H1 (cell line): ENCODE measurements around the gene RBM17. TPM values are rescaled to one million over a fixed set of nuclear protein-coding genes. Genes with fewer than 3 reads are reported as not detected.

ENCODE experiments used
- CTCF ChIA-PET: fragments of 300-600 bp; sonication (Branson Sonifier 250); formaldehyde crosslinking; loops from one replicate; lab custom pipeline; 2021; ENCODE audit not compliant: partially characterized antibody; lab: Charles Lee
- POLR2A ChIA-PET: fragments of 300-600 bp; sonication (Branson Sonifier 250); formaldehyde crosslinking; loops from one replicate; lab custom pipeline; 2021; ENCODE audit warnings: inconsistent platforms; ENCODE audit not compliant: partially characterized antibody; lab: Charles Lee
- DNase-seq, 2 experiments: peaks; one replicate each; pipeline versions ENCODE4 v3.0.0 to v3.0.0-alpha.2; 2010 to 2022; ENCODE audit warnings: low spot score in 2 of 2, low read depth in 1 of 2, mixed read lengths in 1 of 2
- FAIRE-seq: peaks from 2 replicates; lab custom pipeline; 2011; peaks lifted over from hg19 to GRCh38; lab: Jason Lieb, UNC
- H2AFZ ChIP-seq: 2 replicates; pipeline ENCODE4 v1.8.1; 2012; ENCODE audit warnings: low read length, inconsistent platforms
- H2AK5ac ChIP-seq: 2 replicates; pipeline ENCODE4 v1.6.1; 2013; ENCODE audit warnings: low read depth, low read length
- H2BK120ac ChIP-seq: replicated peaks from 2 replicates; pipeline ENCODE3; 2013; ENCODE audit warnings: low read depth, low read length, inconsistent platforms
- H2BK12ac ChIP-seq: 2 replicates; pipeline ENCODE4 v1.6.1; 2013; ENCODE audit warnings: low read depth, low read length
- H2BK15ac ChIP-seq: 2 replicates; pipeline ENCODE4 v1.6.1; 2013; ENCODE audit warnings: low read length
- H2BK20ac ChIP-seq: 2 replicates; pipeline ENCODE4 v1.6.1; 2013; ENCODE audit warnings: low read length
- H2BK5ac ChIP-seq: 2 replicates; pipeline ENCODE4 v1.6.1; 2013; ENCODE audit warnings: low read depth, low read length
- H3K14ac ChIP-seq: 2 replicates; pipeline ENCODE4 v1.6.1; 2013; ENCODE audit warnings: inconsistent platforms; ENCODE audit not compliant: insufficient read length
- H3K18ac ChIP-seq: 2 replicates; pipeline ENCODE4 v1.6.1; 2013; ENCODE audit warnings: low read length; ENCODE audit errors: extremely low read depth
- H3K23ac ChIP-seq: 2 replicates; pipeline ENCODE4 v1.6.1; 2013; ENCODE audit warnings: inconsistent platforms; ENCODE audit not compliant: insufficient read length
- H3K23me2 ChIP-seq: 2 replicates; pipeline ENCODE4 v1.6.1; 2013; ENCODE audit warnings: low read depth, low read length
- H3K27ac ChIP-seq: 2 replicates; pipeline ENCODE4 v1.6.1; 2011; ENCODE audit warnings: low read depth, low read length, inconsistent platforms
- H3K27me3 ChIP-seq, 4 experiments: replicated peaks in 1 of 4; 1 replicate in 1 of 4; 2 replicates in 3 of 4; pipeline versions ENCODE4 v1.6.1 to v1.8.1; 2011 to 2013; ENCODE audit warnings: low read length in 3 of 4, mild to moderate bottlenecking in 3 of 4, inconsistent platforms in 2 of 4, mixed read lengths in 2 of 4, moderate library complexity in 1 of 4; ENCODE audit not compliant: control insufficient read depth in 3 of 4, insufficient read depth in 3 of 4; ENCODE audit errors: extremely low read depth in 1 of 4
- H3K36me3 ChIP-seq, 4 experiments: 2 replicates each; pipeline versions ENCODE4 v1.6.1 to v1.8.1; 2011 to 2013; ENCODE audit warnings: mild to moderate bottlenecking in 4 of 4, low read length in 3 of 4, moderate library complexity in 2 of 4, control low read depth in 1 of 4, inconsistent platforms in 1 of 4; ENCODE audit not compliant: insufficient read depth in 4 of 4, control insufficient read depth in 2 of 4
- H3K4ac ChIP-seq: replicated peaks from 2 replicates; pipeline ENCODE3; 2013; ENCODE audit warnings: low read length, low read depth, mixed read lengths, inconsistent platforms; ENCODE audit not compliant: insufficient read length
- H3K4me1 ChIP-seq, 4 experiments: replicated peaks in 1 of 4; 1 replicate in 1 of 4; 2 replicates in 3 of 4; pipeline versions ENCODE4 v1.6.1 to v1.8.1; 2011 to 2013; ENCODE audit warnings: low read length in 3 of 4, inconsistent platforms in 2 of 4, mixed read lengths in 1 of 4; ENCODE audit not compliant: insufficient read depth in 4 of 4, control insufficient read depth in 3 of 4
- H3K4me2 ChIP-seq, 2 experiments: 2 replicates each; pipeline versions ENCODE4 v1.6.1 to v1.8.1; 2011 to 2013; ENCODE audit warnings: low read depth in 2 of 2, low read length in 2 of 2, control low read depth in 1 of 2, inconsistent platforms in 1 of 2, mild to moderate bottlenecking in 1 of 2; ENCODE audit not compliant: insufficient read depth in 1 of 2
- H3K4me3 ChIP-seq, 4 experiments: fragments of 200-600, 300-600 bp in 1 of 4; sonication (generic), shearing (Covaris generic), sonication (Bioruptor Twin) in 1 of 4; 2 replicates each; pipeline versions ENCODE4 v1.5.1 to v1.8.1; 2011 to 2016; ENCODE audit warnings: low read length in 4 of 4, low read depth in 3 of 4, control low read depth in 2 of 4, inconsistent platforms in 2 of 4, mild to moderate bottlenecking in 2 of 4, mixed read lengths in 1 of 4, moderate library complexity in 1 of 4; ENCODE audit not compliant: insufficient read depth in 2 of 4; ENCODE audit errors: extremely low read depth in 1 of 4
- H3K56ac ChIP-seq: replicated peaks from 2 replicates; pipeline ENCODE3; 2013; ENCODE audit warnings: low read depth, mild to moderate bottlenecking, mixed read lengths, low read length, inconsistent platforms; ENCODE audit not compliant: insufficient read length
- H3K79me1 ChIP-seq: 2 replicates; pipeline ENCODE4 v1.6.1; 2013; ENCODE audit warnings: low read depth, low read length, control low read depth
- H3K79me2 ChIP-seq, 2 experiments: 2 replicates each; pipeline versions ENCODE4 v1.6.1 to v1.8.1; 2012 to 2013; ENCODE audit warnings: low read length in 2 of 2, mild to moderate bottlenecking in 2 of 2, inconsistent platforms in 1 of 2; ENCODE audit not compliant: insufficient read depth in 2 of 2, control insufficient read depth in 1 of 2
- H3K9ac ChIP-seq, 4 experiments: replicated peaks in 1 of 4; 1 replicate in 1 of 4; 2 replicates in 3 of 4; pipeline versions ENCODE4 v1.6.1 to v1.8.1; 2011 to 2013; ENCODE audit warnings: low read depth in 3 of 4, low read length in 3 of 4, control low read depth in 2 of 4, mild to moderate bottlenecking in 2 of 4, moderate library complexity in 2 of 4, inconsistent platforms in 1 of 4; ENCODE audit errors: extremely low read depth in 1 of 4
- H3K9me3 ChIP-seq, 2 experiments: 2 replicates each; pipeline versions ENCODE4 v1.6.1 to v1.8.1; 2012 to 2013; ENCODE audit warnings: mild to moderate bottlenecking in 2 of 2, moderate library complexity in 2 of 2, control low read depth in 1 of 2, inconsistent platforms in 1 of 2, low read depth in 1 of 2, low read length in 1 of 2, mixed read lengths in 1 of 2; ENCODE audit not compliant: insufficient read depth in 2 of 2
- H4K20me1 ChIP-seq, 2 experiments: replicated peaks in 1 of 2; 2 replicates each; pipeline versions ENCODE3 to v1.8.1; 2011 to 2013; ENCODE audit warnings: inconsistent platforms in 2 of 2, low read length in 2 of 2, mild to moderate bottlenecking in 1 of 2; ENCODE audit not compliant: insufficient read depth in 2 of 2, control insufficient read depth in 1 of 2
- H4K5ac ChIP-seq: 2 replicates; pipeline ENCODE4 v1.6.1; 2013; ENCODE audit warnings: low read length, low read depth, mixed read lengths, inconsistent platforms; ENCODE audit not compliant: insufficient read length
- H4K8ac ChIP-seq: 2 replicates; pipeline ENCODE4 v1.8.0; 2013; ENCODE audit warnings: mild to moderate bottlenecking, moderate library complexity, low read length, inconsistent platforms; ENCODE audit not compliant: insufficient read depth; ENCODE audit errors: extremely low read depth
- H4K91ac ChIP-seq: replicated peaks from 2 replicates; pipeline ENCODE3; 2013; ENCODE audit warnings: low read length, mixed read lengths, inconsistent platforms; ENCODE audit not compliant: insufficient read length
- CEBPB ChIP-seq: IDR thresholded peaks from 2 replicates; pipeline ENCODE4 v1.6.1; 2012; ENCODE audit warnings: low read depth, low read length
- CREB1 ChIP-seq: IDR thresholded peaks from 2 replicates; pipeline ENCODE4 v1.6.1; 2012; ENCODE audit warnings: inconsistent platforms
- PHF8 ChIP-seq: fragments of 200-600 bp; sonication (generic); conservative IDR thresholded peaks from 2 replicates; pipeline ENCODE4 v1.7.1; 2012; ENCODE audit warnings: low read depth, mild to moderate bottlenecking, inconsistent platforms, low read length, moderate library complexity
- RXRA ChIP-seq: IDR thresholded peaks from 2 replicates; pipeline ENCODE4 v1.6.1; 2011; ENCODE audit warnings: low read depth, mild to moderate bottlenecking, low read length, moderate library complexity; ENCODE audit not compliant: insufficient read depth
- SIRT6 ChIP-seq: IDR thresholded peaks from one replicate; pipeline ENCODE4 v1.7.1; 2012; ENCODE audit warnings: low read length, inconsistent platforms
- WGBS, 2 experiments: shearing (Covaris generic) in 1 of 2; methylation state at CpG; one replicate each; pipeline versions ENCODE4 v1.1.6 to v1.1.7; 2013 to 2015; ENCODE audit warnings: low lambda C conversion rate in 2 of 2, mixed read lengths in 2 of 2, inconsistent platforms in 1 of 2, low coverage in 1 of 2, missing lambda C conversion rate in 1 of 2; ENCODE audit not compliant: insufficient replicate concordance in 2 of 2, insufficient coverage in 1 of 2, insufficient read length in 1 of 2; ENCODE audit errors: extremely low coverage in 1 of 2, missing lambda C conversion rate in 1 of 2; 5-methylcytosine and 5-hydroxymethylcytosine counted together
- polyA plus RNA-seq, 7 experiments: library from polyadenylated mRNA; depleted of rRNA in 3 of 7; stranded (reverse) in 5 of 7; unstranded in 2 of 7; fragments of >200 nt in 5 of 7; fragments of 200-250 nt in 2 of 7; gene quantifications; 1 replicate in 5 of 7; 2 replicates in 1 of 7; 4 replicates in 1 of 7; pipeline versions ENCODE4 v1.2.1 to v1.2.3, GENCODE V29; 2011 to 2013; ENCODE audit warnings: missing spikeins in 2 of 7, mixed read lengths in 2 of 7
- total RNA-seq: library from RNA; stranded (reverse); fragmentation: NEBNext Ultra II Directional; extraction: Animal tissue kit (Norgen Biotek cat#: 25700); gene quantifications from 2 replicates; pipeline ENCODE4 v1.2.1, GENCODE V29; 2021

RBM17 gene
- total and polyA plus RNA-seq, 2 of the 8 experiments (the other 6 are each of a cell fraction or from before 2014, with no cell fraction given), result 15.7 to 128 TPM

- no peak overlapping the region for H3K4me2 ChIP-seq
- no peak overlapping the region for H4K91ac ChIP-seq
- H4K5ac ChIP-seq, result no peak overlapping the region
- H2BK120ac ChIP-seq, result no peak overlapping the region
- H3K27ac ChIP-seq, result no peak overlapping the region
- H3K23me2 ChIP-seq, result no peaks in the 10 kb centered on the region
- H3K4me1 ChIP-seq, result peaks cover 4 to 17% (median 7%) of the 10 kb centered on the region in 4 experiments; a peak in 4 of 7 replicates
- no peak overlapping the region for H2BK15ac ChIP-seq
- FAIRE-seq (no peak), DNase-seq (no peak)
- POLR2A ChIA-PET, result no interaction called here
- H2AFZ ChIP-seq, result no peak overlapping the region
- WGBS, 2 experiments, result 78% methylated on average over 7 of the region's 7 CpGs; no CpG with 5 or more reads in 1 of the 2 experiments
- H3K9ac ChIP-seq, result no peak overlapping the region
- H3K79me1 ChIP-seq, result peaks cover 3% of the 10 kb centered on the region; the same call in 1 of the 2 replicates
- H3K4me3 ChIP-seq, result no peak overlapping the region; a peak in 1 of 8 replicates
- H3K4ac ChIP-seq, result no peak overlapping the region
- no peak overlapping the region for H3K14ac ChIP-seq
- peaks cover 9 to 14% of the 10 kb centered on the region in 2 experiments for H4K20me1 ChIP-seq
- H3K79me2 ChIP-seq, result peaks cover 0 to 11% of the 10 kb centered on the region in 2 experiments; a peak in 2 of 4 replicates
- H3K23ac ChIP-seq, result no peak overlapping the region
- TF ChIP-seq RXRA (no peak), CEBPB (no peak), SIRT6 (no peak), PHF8 (no peak), CREB1 (no peak)
- H2BK12ac ChIP-seq, result no peak overlapping the region
- no peaks in the 10 kb centered on the region for H3K27me3 ChIP-seq
- no peaks in the 10 kb centered on the region for H3K9me3 ChIP-seq
- H3K56ac ChIP-seq, result no peak overlapping the region
- no peak overlapping the region for H2BK5ac ChIP-seq
- no peak overlapping the region for H2BK20ac ChIP-seq
- H2AK5ac ChIP-seq, result no peak overlapping the region
- H3K18ac ChIP-seq, result no peak overlapping the region
- CTCF ChIA-PET, result interaction anchor here (0.6 to 3.1 kb wide), 5 partner anchors 19 to 293 kb away, joined by 3 to 21 read pairs (median 3); no protein-coding TSS in a partner anchor
- no peak overlapping the region for H4K8ac ChIP-seq
- H3K36me3 ChIP-seq, result peaks cover 20 to 72% (median 49%) of the 10 kb centered on the region in 4 experiments
These were observed 20.6 kb downstream of the RBM17 start for GRCh38 chr10:6109444-6109775.
